Ramos (cell line): Measurements from ENCODE around the gene ARHGEF7.

Experiments used
- in situ Hi-C: fragments of 300-500 bp; cut with MboI; formaldehyde crosslinking; loops from one replicate; pipeline ENCODE4 v1.14.3; 2022; ENCODE audit warnings: low sequenced_read_pairs; ENCODE audit not compliant: unreplicated experiment

The ARHGEF7 gene

DNA sequence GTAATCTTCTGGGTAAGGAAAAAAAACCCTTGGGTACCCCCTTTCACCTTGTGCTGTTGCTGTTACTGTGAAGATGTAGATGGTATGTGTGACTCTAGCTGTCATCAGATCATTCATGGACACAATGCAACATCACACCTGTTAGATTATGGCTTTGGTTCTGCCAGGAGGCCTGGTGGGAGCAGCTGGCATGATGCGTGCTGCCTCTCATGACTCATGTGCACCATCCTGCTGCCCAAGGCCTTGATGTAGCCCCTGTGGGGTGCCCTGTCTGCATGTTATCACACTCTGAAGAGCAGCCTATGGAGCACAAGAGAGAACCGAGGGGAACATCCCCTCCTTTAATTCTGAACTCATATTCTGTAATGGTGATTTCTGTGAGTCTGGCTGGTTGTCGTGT is 147.6 kb downstream of the ARHGEF7 start:
- in situ Hi-C loops: no loop called here

DNA sequence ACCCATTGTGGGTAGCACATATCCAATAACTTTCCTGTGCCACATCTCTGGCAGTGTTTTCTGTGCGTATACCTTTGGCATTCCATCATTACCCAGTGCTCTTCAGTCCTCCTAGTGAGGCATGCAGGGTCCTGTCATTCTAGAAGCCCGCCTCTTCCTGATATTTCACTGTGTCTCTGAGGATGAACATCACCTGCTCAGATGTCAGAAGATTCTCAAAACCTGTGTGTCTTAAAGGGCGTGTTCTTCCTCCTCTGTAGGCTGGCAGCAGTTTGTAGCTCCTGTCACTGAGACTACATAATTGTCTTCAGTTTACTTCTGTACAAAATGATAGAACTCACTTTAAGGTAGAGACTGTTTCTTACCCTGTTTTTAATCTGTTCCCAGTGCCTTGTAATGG is 148.5 kb downstream of the ARHGEF7 start:
- in situ Hi-C loops: no loop called here

DNA sequence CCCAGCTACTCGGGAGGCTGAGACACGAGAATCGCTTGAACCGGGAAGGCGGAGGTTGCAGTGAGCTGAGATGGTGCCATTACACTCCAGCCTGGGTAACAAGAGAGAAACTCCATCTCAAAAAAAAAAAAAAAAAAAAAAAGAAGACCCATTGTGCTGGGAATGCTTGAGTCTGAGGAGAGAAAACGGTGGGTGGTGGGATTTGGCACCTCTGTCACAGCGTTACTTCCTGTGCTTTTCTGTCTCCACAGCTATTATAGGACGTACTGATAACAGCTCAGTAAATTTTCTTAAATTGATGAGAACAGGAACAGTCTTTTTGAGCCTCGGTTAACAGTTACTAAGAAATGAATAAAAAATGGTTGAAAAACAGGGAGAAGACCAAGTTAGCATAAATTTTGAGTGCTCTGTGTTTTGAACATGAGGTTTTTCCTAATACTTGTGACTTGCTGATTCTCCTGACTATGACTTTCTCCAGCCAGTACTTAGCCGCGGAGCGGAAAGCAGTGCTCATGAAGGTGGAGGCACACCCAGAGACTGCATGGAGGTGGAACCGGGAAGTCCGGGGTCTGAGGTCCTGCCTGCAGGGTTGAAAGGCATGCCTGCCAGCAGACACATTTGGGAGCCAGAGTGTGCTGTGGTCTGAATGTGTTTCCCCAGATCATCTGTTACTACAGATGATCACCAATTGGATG is 150.0 kb downstream of the ARHGEF7 start:
- in situ Hi-C loops: no loop called here

DNA sequence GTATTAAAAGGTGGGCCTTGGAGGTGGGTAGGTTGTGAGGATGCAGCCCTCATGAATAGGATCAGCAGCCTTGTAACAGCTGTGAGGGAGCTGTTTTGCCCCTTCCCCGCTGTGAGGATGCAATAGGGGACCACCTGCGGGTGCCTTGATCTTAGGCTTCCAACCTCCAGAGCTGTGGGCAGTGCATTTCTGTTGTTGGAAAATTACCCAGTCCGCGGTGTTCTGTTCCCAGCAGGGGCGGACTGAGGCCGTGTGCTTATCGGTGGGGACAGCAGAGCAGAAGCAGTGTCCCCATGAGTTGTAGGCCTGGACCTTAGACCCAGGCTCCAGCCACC is 150.6 kb downstream of the ARHGEF7 start:
- in situ Hi-C loops: no loop called here

DNA sequence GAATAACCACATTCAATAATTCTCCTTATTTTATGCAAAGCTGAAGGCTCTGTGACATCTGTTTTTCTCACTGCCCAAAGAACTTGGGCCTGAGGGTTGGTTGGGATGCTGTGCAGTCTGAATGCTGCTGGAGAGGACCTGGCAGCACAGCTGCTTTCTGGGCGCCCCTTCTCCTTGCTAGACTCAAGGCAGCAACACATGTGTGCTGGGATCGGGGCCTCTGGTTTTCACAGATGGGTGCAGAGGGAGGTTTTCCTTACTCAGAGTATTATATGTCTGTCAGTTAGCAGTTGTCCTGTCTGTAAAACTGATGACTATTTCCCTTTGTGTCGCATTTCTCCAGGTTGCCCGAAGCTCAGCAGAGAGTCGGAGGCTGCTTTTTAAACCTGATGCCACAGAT is 152.1 kb downstream of the ARHGEF7 start:
- in situ Hi-C loops: no loop called here

DNA sequence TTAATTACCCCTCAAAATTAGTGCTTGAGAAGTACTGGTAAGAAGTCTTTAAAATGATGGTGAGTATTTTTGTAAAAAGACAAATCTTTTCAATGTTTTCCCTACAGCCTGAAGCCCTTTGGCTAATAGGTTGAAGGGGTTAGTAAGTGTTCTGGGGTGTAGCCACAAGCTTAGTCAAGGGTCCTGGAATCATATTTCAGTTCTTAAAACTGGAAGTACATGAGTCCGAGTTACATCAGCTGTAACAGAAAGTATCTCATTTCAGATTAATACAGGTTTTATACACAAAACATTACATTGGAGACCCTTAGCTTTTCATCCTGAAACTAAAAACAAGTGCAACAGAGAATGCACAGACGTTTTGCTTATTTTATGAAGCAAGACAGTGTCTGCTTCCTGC is 152.7 kb downstream of the ARHGEF7 start:
- in situ Hi-C loops: no loop called here

DNA sequence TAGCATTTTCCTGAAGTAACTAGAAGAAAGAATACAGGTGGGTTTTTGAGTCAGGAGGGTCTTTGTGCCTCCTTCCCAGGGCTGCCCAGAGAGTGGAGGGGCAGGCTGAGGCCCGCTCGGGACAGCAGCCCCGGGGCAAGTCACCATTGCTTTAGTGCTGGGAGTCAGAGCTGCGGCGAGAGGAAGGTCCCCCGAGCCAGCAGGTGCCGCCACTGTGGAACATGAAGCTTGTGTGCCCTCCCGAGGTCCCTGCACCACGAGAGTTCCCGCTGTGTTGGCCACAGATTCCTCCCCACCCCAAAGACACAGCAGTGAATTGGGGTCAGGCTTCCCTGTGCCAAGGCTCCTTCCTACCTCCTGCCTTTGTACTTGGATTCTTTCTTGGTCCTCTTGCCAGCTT is 154.4 kb downstream of the ARHGEF7 start:
- in situ Hi-C loops: no loop called here

DNA sequence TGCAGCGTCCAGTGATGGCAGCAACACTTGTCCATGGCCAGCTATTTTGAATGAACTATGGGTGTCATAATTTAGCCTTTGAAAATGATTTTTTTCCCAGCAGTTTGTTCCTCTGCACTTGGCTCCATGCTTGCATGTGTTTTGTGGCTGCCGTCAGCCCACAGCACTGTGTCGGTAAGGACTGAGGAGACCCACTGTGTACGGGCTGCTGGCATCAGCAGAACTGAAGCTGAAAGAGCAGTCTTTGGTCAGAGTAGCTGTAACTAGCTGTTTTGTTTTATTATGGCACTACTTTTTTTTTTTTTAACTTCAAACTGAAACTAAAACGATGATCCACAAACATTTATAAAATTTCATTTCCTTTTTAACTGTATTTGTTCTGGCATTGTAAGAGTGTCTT is 155.0 kb downstream of the ARHGEF7 start:
- in situ Hi-C loops: no loop called here

DNA sequence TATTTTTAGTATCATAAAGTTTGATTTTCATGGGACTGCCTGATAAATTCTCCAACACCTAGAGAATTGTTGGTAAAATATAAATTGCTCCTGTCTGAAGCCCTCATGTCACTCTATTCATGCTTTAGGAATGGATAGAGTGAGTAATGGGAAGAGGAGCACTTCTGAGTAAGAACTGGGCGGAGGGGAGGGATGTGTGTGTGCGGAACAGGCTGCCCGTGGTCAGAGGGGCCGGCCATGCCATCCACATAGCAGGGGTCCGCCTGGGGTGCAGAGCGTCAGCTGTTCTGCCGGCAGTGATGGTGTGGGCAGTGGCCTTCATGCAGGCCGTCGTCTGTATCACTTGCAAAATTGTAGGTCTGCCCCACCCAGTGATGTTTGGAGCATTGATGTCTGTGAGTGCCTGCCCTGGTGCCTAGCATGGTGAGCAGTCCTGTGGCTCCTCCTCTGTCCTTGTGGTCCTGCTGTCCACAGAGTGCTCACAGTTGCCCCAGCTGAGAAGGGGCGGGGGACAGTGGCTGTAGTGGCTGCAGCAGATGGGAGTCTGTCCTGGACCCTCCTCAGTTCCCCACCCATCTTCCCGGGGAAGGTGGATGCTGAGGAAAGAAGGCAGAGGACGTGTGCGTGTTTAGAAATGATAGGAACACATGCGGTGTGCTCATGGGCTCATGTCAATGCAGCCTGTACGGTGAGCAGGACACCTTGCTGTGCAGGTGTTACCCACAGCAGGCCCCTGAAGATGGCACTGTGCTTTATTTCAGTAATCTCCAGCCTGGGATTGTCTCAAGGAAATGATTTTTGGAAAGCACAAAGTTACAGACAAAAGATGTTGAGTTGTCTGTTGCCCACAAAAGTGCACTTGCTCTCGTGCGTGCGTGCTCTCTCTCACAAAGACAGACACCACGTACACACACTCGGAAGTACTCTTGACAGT is 155.9 kb downstream of the ARHGEF7 start:
- in situ Hi-C loops: no loop called here

DNA sequence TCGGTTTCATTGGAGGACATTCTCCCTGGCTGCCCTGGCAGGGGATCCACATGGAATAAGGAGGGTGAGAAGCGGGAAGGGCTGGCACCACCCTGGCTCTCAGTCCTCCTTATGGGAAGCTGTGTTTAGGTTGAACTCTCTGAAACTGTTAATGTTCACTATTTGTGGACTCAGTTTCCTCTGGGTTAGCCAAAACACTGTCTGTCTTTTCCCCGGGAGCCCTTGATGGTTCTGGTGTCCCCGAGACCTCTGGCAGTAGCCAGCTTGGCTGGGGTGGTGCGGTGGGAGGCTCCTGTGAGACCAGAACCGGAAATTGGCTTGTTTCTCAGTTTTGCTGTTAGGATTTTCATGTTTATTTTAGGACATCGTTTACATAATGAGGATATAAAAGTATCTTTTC is 157.0 kb downstream of the ARHGEF7 start:
- in situ Hi-C loops: no loop called here

DNA sequence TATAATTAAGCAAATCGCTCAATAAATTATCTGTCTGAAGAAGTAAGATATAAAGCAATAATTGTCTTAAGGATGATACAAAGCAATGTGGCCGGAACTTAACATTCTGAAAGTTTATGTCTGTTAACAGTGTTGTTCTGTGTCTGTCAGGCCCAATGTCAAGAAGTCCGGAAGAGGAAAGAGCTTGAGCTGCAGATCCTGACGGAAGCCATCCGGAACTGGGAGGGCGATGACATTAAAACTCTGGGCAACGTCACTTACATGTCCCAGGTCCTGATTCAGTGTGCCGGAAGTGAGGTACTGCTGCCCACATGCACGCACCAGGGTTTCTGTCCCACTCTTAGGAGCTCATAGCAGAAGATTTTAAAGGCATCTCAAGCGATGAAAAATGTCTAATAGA is 160.3 kb downstream of the ARHGEF7 start:
- in situ Hi-C loops: no loop called here

DNA sequence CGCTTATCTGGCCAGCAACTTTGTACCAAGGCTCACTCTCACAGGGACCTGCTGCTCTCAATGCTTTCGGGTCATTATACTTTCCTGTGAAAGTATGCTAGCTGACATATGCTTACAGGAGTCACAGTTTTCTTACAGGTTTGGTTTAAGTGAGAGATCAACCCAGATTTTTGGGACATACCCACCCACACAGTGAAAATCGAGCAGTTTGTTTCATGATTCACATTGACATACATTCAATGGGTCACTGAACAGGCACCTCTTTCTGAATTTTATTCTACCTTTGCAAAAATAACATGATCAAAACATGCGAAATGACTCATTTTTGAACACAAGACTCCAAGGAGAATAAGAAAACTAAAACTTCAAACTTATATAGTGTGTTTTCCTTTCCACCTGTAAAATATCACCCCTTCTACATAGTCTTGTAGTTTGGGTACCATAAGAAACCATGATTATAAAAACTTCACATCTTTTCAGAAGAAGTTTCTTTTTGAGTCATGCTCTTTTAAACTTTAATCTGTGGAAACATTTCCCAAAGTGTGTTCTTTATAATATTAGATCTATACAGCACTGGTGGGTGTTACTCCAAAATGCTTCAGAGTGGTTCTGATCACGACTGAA is 161.0 kb downstream of the ARHGEF7 start:
- in situ Hi-C loops: no loop called here

DNA sequence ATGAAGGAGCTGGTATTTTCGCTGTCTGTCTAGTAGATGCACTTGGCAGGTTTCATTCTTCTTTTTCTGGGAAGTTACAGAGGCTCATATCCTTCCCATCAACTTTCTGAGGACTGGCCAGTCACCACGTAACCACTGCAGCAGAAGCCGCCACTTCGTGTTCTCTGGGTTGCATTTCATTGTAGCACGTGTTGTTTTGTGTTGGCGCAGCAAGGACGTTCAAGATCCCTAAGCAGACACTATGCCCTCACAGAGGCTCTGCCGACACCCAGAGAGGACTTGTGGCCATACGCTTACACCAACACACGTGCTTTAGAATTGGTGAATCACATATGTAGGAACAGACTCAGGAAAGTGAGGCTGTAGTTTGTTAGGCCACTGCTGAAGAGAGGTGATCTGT is 163.1 kb downstream of the ARHGEF7 start:
- in situ Hi-C loops: no loop called here

DNA sequence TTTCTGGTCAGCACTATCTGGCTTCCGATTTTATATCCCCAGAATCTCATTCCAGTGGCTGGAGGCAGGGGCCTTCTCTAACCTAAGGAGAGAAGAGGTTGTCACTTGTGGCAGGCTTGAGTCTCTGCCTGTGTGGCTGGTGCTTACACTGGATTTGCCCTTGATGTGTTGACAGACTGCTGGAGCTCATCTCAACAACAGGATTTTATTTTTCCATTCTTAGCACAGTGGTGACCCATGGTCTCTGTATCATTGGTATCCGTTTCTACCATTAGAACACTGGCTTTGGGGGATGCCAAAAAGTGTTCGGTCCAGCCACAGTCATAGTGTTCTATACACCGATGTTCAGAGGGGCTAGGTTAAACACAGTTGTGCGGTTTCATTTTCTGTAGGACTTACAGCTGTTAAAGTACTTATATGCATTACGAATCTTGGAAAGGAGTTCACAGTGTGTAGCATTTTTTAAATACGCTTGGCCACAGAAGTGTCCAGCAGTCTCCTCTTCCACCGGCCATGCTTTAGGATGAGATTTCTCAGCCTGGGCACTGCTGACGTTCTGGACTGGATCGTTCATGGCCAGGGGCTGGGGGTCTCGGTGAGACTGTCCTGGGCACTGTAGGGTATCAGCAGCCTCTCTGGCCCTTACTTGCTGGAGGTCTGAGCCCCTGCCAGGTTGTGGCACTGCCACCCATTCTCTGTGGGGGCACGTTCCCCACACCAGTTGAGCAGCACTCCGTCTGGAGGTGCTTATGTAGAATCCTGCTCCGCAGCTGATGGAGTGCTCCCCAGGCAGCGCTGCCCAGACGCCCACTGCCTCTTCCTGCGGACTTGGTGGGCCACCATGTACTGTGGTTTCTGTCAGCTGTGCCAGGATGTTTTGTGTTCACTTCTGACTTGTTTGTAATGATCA is 163.9 kb downstream of the ARHGEF7 start:
- in situ Hi-C loops: no loop called here

DNA sequence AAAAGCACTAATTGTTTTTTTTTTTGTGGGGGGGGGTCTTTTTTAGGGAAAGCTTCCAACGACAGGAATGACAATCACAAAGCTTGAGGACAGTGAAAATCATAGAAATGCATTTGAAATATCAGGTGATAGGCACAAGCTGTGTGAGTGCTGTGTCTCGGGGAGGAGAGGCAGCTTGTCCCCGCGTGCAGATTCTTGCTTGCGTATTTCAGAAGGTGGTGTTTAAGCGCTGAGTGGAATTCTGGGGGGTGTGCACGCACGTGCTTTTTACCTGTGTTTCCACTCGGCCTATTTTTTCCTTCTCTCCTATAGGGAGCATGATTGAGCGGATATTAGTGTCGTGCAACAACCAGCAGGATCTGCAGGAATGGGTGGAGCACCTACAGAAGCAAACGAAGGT is 165.1 kb downstream of the ARHGEF7 start:
- in situ Hi-C loops: no loop called here

DNA sequence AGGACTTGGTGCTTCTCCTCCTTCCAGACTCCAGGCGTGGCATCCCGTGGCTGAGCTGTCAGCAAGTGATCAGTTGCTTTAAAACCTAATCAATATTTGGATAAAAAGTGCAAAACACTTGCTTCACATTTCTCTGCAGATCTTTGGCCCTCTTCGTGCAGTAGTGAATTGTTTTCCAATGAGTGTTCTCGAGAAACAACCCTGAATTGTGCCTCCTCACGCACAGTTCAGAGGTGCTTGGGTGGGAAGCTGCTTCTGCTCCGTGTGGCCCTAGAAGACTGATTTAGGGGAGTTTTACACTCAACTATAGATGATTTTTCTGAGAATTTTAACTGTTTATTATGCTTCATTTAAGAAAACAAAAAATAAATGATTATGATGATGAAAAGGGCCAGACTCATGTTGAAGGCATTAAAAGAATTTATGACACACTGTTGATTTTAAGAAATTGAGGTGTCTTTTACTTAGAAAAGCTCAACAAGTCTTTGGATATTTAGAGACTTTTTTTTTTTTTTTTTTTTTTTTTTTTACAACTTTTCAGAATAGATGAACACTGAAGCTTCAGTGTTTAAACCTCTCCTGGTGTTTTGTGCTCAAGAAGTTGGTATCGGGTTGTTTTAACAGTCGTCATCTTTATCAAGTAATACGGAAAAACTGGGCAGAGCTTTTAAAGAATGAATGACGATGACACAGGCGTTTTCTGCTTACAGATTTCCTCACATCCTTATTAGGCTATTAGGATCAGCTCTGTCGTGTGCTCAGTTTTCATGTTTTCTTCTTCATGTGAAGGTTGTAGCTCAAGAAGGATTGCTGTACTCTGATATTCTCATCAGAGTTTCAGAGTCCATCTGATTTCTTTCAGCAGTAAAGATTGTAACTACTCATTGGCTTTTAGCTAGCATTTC is 165.8 kb downstream of the ARHGEF7 start:
- in situ Hi-C loops: no loop called here

DNA sequence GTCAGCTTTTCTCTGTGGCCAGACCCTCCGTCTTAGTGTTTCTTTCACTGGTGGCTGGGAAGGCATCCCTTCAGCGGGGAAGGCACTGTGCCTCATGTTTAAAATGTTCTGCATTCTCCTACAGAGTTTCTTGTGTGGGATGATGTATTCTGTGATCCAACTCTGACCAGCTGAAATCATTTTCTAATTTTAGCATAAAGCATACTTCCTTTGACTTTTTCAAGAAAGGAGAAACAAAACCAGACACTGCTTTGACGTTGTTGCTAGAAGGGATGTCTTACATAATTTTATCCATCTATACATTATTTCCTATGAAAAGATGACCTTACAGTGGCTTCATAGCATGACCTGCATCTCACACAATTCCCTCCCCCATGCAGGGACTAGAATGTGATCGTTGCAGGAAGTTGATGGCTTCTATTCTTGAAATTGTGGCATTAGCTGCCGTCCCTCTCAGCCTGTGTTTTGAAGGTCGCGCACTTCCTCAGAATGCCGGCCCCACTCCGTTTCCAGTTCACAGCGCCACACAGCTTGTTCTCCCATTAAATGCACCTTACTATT is 166.7 kb downstream of the ARHGEF7 start:
- in situ Hi-C loops: no loop called here

DNA sequence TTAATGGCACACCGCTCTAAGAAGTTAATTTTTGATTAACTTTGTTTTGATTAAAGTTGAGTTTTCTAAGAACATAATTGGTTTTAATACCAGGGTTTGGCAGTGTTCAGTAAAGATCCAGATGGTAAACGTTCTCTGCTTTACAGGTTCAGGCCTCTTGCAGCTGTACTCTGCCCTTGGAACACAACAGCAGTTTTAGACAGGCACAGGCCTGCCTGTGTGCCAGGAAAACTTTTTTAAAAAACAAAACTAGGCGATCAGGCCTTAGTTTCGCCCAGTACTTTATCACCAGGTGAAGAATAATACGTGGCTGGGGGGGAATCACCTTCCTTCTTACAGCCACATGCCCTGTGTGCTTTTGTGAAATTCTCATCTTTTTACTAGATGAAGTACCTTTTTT is 167.3 kb downstream of the ARHGEF7 start:
- in situ Hi-C loops: no loop called here

DNA sequence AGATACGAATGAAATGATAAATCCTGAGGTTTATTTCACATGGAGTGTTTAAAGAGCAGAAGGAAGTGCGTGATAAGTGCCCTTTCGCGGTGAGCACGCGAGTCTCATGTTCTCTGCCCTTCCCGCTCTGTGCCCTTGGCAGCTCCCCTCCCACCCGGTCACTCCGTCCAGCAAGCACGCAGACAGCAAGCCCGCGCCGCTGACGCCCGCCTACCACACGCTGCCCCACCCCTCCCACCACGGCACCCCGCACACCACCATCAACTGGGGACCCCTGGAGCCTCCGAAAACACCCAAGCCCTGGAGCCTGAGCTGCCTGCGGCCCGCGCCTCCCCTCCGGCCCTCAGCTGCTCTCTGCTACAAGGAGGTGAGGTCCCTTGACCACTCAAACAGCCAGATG is 167.9 kb downstream of the ARHGEF7 start:
- in situ Hi-C loops: no loop called here
